T-helper 2 cell (primary cell): ENCODE results near the gene ITPKC.
A peak's percentile ranks its signal among the peaks of the same experiment; 100 is the strongest.
"Not testable (repeated sequence)": the region's sequence is repeated elsewhere in the genome, so short reads cannot be mapped to it uniquely, and the experiment has no call there.

Experiments used
- DNase-seq, 5 experiments: peaks; one replicate each; pipeline versions ENCODE4 v3.0.0 to v3.0.0-alpha.2; 2012 to 2022

Gene ITPKC

DNA sequence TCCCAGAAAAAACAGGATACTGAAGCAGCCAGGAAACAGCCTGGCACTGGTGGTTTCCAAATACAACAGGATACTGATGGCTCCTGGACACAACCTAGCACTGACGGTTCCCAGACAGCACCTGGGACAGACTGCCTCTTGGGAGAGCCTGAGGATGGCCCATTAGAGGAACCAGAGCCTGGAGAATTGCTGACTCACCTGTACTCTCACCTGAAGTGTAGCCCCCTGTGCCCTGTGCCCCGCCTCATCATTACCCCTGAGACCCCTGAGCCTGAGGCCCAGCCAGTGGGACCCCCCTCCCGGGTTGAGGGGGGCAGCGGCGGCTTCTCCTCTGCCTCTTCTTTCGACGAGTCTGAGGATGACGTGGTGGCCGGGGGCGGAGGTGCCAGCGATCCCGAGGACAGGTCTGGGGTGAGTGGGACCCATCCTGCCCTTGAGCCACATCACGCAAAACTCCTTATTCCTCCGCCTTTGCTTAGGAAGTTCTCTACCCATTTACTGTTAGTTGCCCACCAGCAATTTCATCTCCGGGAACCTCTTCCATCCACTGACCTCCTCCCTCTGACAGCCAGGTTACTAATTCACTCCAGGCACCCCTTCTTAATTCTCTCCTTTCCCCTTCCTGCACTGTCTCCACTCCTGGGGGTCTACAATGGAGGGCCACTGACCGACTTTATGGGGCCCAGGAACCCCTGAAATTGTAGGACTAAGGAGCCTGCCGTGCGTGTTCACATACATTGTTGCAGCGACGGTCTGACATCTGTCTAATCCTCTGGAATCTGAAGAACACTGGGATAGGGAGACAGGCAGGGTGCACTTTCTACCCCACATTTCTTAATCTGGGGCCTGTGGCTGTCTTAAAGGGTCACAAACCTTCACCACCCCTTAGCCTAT, 1.2 kb downstream of the ITPKC start:
- peak in 1 of 5 experiments; percentile 14 for DNase-seq

DNA sequence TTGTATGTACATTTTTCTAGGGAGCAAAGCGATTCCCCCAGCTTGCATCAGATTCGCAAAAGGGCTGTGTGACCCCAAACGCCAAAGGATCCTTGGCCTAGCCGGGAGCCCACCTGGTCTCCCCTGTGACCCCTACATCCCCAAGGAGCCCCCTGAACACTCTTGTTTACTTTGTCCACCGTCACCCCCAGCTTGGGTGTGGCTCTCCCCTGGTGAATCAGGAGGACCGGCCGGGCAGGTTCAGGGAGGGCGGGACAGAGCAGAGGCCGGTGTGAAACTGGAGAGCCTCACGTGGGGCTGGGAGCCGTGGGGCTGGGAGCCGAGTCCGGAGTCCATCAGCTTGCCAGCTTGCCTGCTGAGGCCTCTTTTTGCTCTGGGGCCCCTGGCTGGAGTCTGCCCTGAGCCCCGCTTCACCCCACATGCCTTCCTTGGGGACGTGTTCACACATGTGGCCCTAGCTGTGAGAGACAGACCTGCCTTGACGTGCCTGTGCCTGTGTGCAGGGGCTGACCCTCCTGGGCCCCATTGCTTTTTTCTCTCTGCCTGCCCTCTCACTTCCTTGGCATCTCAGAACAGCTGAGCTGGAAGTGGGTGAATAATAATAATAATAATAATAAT, 2.0 kb downstream of the ITPKC start:
- DNase-seq = no peak

DNA sequence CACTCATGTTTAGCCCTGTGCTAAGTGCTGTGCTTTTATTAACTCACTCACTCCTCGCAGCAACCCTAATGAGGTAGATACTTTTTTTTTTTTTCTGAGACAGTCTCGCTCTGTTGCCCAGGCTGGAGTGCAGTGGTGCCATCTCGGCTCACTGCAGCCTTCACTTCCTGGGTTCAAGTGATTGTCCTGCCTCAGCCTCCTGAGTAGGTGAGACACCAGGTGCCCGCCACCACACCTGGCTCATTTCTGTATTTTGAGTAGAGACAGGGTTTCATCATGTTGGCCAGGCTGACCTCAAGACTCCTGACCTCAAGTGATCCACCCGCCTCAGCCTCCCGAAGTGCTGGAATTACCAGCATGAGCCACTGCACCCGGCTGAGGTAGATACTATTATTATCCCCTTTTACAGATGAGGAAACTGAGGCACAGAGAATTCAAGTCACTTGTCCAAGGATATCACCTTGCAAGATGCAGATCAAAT, 2.5 kb downstream of the ITPKC start:
- no peak for DNase-seq

DNA sequence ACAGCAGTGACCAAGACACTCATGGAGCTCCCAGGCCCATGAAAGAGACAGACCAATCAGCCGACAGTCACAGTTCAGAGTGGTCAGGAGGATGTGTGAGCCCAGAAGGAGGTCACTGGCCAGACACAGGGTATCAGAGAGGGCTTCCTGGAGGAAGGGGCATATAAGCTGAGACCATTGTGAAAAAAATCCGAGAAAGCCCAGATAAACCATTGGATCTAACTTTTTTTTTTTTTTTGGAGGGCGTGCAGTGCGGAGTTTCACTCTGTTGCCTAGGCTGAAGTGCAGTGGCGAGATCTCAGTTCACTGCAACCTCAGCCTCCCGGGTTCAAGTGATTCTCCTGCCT, 4.2 kb downstream of the ITPKC start:
- no peak for DNase-seq

DNA sequence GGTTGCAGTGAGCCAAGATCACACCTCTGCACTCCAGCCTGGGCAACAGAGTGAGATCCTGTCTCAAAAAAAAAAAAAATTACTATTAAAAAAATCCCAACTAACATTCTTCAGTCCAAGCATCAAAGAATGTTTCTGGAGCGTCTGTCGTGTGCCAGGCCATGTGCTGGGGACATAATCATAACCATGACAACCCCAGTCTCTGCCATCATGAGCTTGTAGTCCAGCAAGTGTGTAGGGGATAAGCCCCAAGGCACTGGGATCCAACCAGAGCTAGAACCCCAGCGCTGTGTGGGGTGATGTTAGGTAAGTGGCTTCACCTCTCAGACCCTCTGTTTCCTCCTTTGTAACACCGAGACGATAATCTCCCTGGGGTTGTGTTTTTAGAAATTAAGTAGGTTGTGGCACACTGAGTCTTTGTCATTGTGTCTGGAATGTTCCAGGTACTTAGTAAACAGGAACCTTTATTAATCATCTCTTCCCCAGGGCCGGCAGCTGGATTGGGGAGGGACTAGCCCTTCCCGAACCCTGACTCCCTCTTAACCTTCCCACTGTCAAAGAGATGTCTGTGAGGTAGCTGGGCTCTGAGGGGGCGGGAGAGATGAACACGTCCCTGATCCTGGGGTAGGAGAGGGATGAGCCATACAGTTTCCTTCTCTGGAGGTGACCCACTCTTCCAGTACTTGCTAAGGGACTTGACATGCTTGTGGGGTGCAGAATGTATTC, 5.2 kb downstream of the ITPKC start:
- DNase-seq = no peak

DNA sequence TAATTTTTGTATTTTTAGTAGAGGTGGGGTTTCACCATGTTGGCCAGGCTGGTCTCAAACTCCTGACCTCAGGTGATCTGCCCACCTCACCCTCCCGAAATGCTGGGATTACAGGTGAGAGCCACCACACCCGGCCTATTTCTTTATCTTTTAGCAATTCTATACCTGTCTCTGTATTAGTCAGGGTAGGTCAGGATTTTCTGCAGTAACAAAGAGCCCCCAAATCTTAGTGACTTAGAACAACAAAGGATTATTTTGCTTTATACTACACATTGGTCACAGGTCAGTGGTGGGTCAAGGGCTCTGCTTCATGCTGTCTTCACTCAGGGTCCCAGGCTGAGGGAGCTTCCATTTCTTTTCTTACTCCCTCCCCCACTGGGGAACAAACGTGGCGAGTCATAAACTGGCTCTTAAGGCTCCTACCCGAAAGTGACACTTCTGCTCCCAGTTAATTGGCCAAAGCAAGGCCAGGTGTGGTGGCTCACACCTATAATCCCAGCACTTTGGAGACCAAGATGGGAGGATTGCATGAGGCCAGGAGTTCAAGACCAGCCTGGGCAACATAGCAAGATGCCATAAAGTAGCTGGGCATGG, 6.8 kb downstream of the ITPKC start:
- no peak for DNase-seq

DNA sequence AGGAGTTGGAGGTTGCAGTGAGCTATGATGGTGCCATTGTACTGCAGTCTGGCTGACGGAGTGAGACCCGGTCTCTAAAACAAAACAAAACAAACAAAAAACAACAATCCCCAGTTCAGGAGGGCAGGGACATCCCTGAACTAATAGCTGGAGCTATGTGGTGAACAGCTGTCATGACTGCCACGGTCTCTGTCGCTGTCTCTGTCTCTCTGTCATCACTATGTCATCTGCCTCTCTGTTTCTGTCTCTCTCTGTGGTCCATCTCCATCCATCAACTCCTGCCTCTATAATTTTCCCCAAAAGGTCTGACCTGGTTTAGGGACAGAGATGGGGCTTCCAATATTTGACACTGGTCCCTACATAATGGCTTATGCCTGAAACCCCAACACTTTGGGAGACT, 7.4 kb downstream of the ITPKC start:
- no peak for DNase-seq

DNA sequence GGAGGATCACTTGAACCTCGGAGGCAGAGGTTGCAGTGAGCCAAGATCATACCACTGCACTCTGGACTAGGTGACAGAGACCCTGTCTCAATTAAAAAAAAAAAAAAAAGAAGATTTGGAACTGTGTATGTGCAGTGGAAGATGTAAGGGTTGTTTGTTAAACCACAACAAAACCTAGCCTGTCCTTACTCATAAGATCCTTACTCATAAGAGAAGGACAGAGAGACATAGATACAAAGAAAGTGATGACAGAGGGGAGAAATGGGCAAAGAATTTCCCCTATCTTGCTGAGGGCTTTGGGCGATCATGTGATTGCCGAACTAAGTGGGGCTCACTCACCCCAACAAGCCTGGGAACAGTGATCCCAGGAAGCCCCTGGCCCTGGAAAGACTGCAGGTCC, 7.9 kb downstream of the ITPKC start:
- DNase-seq = no peak

DNA sequence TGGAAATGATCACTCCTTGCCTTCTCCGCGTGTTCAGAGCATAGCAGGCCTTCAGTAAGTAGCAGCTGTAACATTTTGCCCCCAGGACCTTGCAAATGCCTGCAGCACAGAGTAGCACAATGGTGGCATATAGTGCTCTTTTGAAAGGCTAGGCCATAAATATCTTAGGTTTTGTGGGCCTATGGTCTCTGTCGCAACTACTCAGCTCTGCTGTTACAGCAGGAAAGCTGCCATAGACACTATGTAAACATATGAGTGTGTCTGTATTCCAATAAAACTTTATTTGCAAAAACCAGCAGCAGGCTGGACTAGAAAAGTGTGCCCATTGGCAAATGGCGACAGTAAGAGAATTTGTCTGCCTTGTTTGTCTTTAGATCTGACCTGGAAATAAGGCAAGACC, 9.4 kb downstream of the ITPKC start:
- DNase-seq = no peak

DNA sequence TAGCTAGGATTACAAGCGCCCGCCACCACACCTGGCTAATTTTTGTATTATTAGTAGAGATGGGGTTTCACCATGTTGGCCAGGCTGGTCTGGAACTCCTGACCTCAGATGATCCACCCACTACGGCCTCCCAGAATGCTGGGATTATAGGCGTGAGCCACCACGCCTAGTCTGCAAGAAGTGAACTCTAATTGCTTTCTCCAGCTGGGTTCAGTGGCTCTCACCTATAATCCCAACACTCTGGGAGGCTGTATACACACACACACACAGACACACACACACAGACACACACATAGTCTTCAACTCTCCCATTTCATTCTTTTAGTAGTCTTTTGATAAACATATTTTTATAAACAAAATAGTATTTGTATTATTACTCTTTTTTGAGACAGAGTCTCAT, 13.2 kb downstream of the ITPKC start:
- DNase-seq = not testable (repeated sequence)

DNA sequence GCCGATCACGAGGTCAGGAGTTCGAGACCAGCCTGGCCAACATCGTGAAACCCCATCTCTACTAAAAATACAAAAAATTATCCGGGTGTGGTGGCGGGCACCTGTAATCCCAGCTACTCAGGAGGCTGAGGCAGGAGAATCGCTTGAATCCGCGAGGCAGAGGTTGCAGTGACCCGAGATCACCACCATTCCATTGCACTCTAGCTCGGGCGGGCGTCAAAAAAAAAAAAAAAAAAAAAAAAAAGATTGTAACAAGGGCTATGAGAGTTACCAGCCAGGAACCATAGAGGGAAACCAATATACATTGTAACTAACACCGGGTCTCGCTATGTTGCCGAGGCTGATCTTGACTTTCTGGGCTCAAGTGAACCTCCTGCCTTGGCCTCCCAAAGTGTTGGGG, 15.4 kb downstream of the ITPKC start:
- not testable (repeated sequence) for DNase-seq

DNA sequence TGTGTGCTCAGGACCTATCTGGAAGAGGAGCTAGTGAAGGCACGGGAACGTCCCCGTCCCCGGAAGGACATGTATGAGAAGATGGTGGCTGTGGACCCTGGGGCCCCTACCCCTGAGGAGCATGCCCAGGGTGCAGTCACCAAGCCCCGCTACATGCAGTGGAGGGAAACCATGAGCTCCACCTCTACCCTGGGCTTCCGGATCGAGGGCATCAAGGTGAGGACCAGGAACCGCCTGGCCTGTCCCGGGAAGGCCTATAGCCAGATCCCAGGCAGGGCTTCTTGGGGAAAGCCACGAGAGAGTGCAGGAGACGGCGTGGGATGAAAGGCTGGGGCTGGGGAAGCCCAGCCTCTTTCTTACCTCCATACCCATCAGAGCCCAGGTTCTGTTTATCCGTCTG, 16.2 kb downstream of the ITPKC start:
- DNase-seq = no peak

DNA sequence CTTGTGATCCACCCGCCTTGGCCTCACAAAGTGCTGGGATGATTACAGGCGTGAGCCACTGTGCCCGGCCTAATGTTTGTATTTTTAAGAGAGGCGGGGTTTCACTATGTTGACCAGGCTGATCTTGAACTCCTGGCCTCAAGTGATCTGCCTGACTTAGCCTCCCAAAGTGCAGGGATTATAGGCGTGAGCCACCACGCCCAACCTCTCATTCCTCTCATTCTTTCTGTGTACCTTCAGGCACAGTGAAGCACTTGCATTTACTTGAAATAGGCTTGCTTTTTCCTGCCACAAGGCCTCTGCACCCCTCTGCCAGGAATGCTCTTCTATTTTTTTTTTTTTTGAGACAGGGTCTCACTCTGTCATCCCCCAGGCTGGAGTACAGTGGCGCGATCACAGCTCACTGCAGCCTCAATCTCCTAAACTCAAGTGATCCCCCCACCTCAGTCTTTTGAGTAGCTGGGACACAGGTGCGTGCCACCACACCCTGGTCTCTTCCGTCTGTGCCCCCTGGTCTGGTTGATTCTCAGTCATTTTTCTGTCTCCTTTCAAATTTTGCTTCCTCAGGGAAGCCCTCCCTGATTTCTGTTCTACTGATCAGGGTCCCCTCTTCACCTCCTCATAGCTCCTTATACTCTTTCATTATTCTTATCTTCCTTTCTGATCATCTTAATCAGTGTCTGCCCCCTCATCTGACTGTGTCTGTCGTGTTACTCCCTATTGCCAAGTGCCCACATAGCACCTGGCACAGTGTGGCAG, 18.3 kb downstream of the ITPKC start:
- no peak for DNase-seq

DNA sequence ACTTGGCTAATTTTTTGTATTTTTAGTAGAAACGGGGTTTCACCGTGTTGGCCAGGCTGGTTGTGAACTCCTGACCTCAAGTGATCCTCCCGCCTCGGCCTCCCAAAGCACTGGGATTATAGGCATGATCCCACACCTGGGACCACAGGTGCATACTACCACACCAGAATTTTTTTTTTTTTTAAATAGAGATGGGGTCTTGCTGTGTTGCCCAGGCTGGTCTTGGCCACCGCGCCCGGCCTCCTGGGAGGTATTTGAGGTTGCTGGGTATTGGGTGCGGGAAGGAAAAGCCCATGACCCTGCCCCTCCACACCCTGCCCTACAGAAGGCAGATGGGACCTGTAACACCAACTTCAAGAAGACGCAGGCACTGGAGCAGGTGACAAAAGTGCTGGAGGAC, 19.7 kb downstream of the ITPKC start:
- DNase-seq = no peak

DNA sequence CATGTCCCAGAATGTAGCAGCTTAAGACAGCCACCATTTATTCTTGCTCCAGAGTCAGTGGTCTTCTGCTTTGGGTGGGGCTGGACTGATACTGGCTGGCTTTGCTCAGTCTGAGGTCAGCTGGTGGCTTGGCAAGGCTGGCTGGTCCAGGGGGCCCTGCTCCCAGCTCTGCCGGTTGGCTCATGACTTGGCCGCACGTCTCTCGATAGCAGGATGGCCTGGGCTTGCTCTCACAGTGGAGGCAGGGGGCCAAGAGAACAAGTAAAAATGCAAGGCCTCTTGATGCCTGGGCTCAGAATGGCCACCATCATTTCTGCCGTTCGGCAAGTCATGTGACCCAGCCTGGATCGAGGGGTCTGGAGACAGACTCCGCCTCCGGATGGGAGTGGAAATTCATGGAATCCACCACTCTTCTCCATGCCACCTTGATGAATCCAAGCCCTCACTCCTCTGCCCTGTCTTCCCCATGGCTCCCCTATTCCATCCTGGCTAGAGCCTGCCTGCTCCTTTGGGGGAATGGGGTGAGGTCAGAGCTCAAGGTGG, 20.3 kb downstream of the ITPKC start:
- no peak for DNase-seq

DNA sequence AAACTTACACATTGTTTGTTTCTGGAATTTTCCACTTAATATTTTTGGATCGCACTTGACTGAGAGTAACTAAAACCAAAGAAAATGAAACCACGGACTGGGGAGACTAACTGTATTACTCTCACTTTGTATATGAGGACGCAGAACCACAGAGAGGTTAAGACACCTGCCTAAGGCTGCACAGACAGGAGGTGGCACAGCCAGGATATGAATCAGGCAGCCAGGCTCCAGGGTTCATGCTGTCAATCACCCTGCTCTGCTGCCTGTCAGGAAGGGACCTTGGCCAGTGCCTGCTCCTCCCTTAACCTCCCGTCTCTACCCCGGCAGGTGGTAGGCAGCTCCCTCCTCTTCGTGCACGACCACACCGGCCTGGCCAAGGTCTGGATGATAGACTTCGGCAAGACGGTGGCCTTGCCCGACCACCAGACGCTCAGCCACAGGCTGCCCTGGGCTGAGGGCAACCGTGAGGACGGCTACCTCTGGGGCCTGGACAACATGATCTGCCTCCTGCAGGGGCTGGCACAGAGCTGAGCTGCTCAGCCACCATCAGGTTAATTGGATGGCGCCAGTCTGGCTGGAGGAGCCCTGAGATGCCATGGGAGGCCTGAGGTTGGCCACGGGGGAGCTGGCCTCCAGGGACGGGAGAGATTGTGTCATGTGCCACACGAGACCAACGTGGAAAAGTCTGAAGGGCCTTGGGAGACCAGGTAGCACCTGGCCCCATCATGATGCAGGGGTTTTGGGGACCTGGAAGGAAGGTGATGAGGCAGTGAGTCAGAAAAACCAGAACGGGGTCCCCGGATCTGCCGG, 22.3 kb downstream of the ITPKC start:
- no peak for DNase-seq

DNA sequence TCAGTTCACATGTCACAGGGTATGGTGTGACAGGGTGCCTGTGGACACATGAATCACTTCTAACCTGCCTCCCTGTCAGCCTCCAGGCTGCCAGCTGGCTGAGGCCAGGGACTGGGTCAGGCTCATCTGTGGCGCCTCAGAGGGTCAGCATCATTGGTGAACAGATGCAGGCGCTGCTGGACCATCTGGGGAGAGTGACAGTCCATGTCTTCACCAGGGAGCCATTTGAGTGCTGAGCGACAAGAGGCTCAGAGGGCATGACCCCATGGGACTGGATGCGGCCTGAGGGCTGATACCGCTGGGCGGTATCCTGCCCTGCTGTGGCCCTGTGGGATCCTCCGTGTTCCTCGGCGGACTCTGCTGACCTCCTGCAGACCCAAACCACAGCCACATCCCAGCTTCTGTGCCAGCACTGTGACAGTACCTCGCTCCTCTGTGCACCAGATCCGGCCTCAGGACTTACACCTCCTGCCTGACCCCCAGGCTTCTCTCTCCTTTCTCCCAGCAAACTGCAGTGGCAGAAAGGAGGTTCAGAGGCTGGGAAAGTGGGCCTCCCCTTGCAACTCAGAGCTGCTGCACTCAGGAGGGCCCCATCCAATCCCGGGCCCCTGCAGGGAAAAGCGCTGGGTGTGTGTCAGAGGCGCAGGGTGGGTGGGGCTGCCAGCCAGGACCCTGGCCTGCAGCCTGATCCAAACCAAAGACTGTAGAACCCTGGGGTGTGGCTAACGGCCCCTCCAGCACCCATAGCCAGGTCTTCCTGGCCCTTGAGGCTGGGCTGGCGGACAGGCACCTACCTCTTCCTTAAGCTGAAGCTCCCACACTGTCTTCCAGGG, 23.2 kb downstream of the ITPKC start:
- DNase-seq = no peak

DNA sequence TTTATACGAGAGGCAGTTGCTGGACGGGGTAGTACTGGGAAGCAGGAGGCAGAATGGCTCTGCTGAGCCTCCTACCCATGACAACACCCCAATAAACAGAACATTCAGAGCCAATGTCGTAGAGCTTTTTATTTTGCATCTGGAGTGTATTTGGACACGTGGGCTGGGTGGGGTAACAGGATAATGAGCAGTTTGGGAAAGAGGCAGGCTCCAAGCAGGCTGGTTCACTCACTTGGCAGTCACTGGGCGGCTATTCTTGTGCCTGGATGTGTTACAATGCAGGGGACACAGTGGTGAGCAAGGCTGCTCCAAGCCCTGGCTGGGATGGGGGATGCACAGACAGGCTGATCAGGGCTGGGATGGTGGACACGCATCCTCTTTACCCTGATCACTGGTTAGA, 23.8 kb downstream of the ITPKC start:
- DNase-seq = no peak

DNA sequence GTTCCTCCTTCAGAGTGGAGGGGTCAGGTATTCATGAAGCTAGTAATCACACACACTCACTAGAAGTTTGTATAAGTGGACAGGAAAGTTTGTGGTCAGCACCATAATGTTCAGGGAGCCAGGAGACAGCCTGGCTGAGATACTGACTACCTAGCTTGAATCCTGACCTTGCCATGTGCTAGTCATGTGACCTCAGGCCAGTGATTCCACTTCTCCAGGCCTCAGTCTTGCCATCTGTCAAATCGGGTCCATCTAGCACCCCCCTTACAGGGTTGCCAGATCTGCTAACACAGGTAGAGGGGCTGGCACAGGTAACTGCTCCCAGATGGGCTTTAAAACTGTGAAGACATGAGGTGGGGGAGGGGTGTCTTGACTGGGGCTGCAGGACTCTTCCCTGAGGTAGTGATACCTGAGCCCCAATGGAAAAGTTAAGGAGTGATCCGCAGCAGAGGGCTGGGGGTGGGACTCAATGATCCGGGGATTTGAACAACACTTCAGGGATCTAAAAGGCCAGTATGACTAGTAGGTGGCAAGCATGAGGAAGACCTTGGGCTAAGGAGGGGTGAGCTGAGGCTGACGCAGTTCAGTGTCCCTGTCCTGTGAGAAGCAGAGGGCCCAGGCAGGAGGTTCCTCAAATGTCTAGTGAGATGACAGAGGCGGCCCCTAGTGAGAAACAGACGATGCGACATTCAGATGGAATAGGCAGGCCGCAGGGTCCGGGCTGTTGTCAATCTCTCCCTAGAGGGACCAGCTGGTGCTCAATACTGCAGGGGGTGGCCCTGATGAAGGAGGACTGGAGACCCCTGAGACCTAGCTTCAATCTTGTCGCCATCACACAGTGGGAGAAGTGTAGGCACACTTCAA, 24.8 kb downstream of the ITPKC start:
- DNase-seq = no peak
